Inferior parietal cortex (tissue), 1 donor: Measurements from ENCODE around the gene DENND1B.

ENCODE experiments used
- DNase-seq: peaks from one replicate; pipeline ENCODE4 v3.0.0-alpha.2; 2016; ENCODE audit errors: extremely low spot score

The DENND1B gene

GRCh38 chr1:197775282-197776262, at the start of gene DENND1B:
TSS of gene DENND1B (minus strand) at chr1:197775480. CDS start at chr1:197775155, 325 bp downstream.
- peak; percentile 52 for DNase-seq

- no peak for DNase-seq
Measured at GRCh38 chr1:197814306-197814705, 39.0 kb upstream of the DENND1B start.

- DNase-seq: no peak
Measured at GRCh38 chr1:197813741-197814140, 38.5 kb upstream of the DENND1B start.

- DNase-seq: no peak
Measured at GRCh38 chr1:197811769-197812168, 36.5 kb upstream of the DENND1B start.

GRCh38 chr1:197810812-197811211, 35.5 kb upstream of the DENND1B start:
- DNase-seq: no peak

GRCh38 chr1:197808880-197809279, 33.6 kb upstream of the DENND1B start:
- no peak for DNase-seq

GRCh38 chr1:197807739-197808453, 32.6 kb upstream of the DENND1B start:
- DNase-seq: no peak

GRCh38 chr1:197807216-197807615, 31.9 kb upstream of the DENND1B start:
- DNase-seq: no peak

GRCh38 chr1:197806718-197807117, 31.4 kb upstream of the DENND1B start:
- no peak for DNase-seq

- no peak for DNase-seq
Measured at GRCh38 chr1:197801684-197802083, 26.4 kb upstream of the DENND1B start.

GRCh38 chr1:197801111-197801482, 25.8 kb upstream of the DENND1B start:
- DNase-seq: no peak

- no peak for DNase-seq
Measured at GRCh38 chr1:197800379-197801110, 25.3 kb upstream of the DENND1B start.

- no peak for DNase-seq
Measured at GRCh38 chr1:197799271-197799670, 24.0 kb upstream of the DENND1B start.

- no peak for DNase-seq
Measured at GRCh38 chr1:197798492-197798891, 23.2 kb upstream of the DENND1B start.

GRCh38 chr1:197797010-197797409, 21.7 kb upstream of the DENND1B start:
- DNase-seq: no peak

- no peak for DNase-seq
Measured at GRCh38 chr1:197788741-197789739, 13.8 kb upstream of the DENND1B start.

GRCh38 chr1:197787623-197788536, 12.6 kb upstream of the DENND1B start:
- DNase-seq: no peak

- no peak for DNase-seq
Measured at GRCh38 chr1:197787056-197787455, 11.8 kb upstream of the DENND1B start.

GRCh38 chr1:197786280-197786679, 11.0 kb upstream of the DENND1B start:
- DNase-seq: no peak

GRCh38 chr1:197783510-197783948, 8.2 kb upstream of the DENND1B start:
- DNase-seq: no peak
